ENCODE data around the gene REXO1.

Gene REXO1

DNA sequence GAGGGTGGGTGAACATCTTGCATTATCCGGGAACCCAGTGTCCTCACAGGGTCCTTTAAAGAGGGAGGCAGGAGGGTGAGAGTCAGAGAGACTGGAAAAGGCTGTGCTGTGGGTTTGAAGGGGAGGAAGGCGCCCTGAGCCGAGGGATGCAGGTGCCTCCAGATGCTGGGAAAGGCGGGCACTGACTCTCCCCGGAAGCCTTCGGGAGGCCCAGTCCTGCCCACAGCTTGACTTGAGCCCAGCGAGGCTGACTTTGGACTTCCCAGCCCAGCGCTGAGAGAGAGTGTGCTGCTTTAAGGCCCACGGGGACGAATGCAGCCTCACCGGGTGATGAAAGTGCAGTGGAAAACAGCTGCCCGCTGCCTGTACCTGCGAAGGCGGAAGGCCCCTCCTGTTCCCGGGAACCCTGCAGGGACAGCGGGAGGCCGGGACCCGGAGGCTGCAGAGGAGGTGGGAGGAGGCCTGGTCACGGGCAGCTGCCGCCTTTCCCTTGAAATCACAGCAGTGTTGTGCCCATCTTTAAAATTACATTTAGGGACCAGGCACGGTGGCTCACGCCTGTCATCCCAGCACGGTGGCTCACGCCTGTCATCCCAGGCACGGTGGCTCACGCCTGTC lies 16.1 kb downstream of the REXO1 start:
- DNase-seq (ENCODE audit: insufficient read length, low spot score) (no peak), FAIRE-seq (no peak)

GRCh38 chr19:1830978-1831377 lies 17.3 kb downstream of the REXO1 start:
- no peak for FAIRE-seq
- DNase-seq (ENCODE audit: insufficient read length, low spot score) = no peak

DNA sequence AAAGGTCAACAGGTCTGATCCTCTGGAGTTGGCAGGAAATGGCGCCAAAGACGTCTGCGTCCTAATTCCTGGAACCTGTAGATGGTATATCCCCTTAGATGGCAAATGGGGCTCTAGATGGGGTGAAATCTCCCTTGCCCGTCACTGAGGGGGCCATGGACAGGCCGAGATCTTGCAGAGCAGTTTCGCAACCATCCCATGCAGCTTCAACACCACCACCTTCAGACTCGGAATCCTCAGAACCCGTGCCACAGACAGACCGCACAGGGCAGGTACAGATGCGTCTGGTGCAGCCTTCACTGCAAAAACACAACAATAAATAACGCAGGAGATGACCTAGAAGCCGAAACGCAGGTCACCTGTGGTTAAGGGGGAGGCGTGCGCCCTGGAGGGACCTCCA lies 17.7 kb downstream of the REXO1 start:
- DNase-seq (ENCODE audit: insufficient read length, low spot score) = no peak
- FAIRE-seq = no peak

- FAIRE-seq (no peak), DNase-seq (ENCODE audit: insufficient read length, low spot score) (no peak)
These were observed 18.3 kb downstream of the REXO1 start for GRCh38 chr19:1829958-1830357.

DNA sequence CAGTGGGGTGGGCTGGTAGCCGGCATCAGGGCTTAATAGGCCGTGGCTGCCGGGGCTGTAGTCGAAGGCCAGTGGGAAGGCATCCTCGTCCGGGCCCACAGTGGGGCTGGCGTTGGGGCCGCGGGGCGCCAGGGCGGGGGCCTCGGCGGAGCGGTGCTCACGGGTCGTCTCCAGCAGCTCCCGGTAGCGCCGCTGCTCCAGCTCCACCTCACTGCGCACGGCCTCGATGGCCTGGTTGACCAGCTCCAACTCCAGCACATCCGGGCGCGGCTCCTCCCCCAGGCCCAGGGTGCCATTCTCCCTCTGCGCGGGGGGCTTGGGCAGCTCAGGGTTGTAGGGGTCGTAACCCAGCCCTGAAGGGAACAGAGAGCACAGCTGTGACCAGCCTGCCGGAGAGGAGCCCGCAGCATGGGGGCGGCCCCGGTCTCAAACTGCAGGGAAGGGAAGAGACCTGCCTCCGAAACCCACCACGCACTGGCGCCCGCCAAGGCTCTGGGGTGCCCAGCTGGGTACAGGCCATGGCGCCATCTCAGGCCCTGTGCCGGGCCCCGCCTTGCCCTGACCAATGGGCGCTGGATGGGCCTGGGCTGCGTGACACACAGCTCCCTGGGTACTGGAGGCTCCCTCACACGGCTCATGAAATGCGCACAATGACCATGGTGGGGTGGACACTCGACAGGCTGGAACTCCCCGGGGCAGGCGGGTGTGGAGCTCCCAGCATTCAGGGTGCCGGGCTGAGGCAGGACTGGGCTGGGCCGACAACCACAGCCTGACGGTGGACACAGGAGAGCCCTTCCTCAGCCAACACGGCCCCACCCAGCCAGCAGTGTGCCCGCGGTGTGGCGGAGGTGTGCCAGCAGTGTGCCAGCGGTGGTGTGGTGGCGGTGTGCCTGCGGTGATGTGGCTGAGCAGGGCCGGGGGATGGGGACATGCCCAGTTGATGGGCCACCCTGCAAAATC lies 19.7 kb downstream of the REXO1 start:
- DNase-seq (ENCODE audit: insufficient read length, low spot score) (no peak), FAIRE-seq (no peak)

DNA sequence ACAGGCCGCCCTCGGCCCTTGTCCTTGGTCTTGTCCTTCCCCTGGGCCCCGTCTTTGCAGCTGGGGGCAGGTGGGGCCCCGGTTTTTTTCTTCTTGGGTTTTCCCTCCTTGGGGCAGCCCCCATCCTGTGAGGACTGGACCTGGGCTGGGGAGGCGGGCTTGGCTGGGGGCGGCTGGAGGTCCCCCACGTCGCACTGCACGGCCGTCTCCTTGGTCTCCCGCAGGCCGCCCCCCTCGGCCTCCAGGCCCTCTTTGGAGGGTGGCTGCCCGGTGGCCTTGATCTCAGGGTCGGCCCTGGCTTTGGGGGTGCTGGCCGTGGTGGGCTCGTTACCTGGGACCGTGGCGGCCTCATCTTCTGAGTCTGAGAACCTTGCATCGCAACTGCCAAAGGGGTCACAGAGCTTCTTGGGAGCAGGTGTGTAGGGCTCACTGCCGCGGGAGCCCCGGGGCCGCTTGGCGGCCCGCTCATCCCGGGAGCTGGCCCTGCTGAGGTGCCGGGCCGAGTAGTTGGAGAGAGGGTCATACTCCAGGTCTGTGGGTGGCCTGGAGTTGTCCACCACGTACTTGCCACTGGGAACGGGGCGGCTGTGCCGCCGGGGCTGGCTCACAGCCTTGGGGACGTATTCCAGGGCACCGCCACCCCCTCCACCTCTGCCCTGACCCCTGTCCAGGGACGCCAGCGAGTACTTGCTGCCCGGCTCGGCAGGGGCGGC lies 20.6 kb downstream of the REXO1 start:
- DNase-seq (ENCODE audit: insufficient read length, low spot score) (no peak), FAIRE-seq (no peak)

GRCh38 chr19:1826557-1827521 lies 21.4 kb downstream of the REXO1 start:
- DNase-seq (ENCODE audit: insufficient read length, low spot score) = no peak

GRCh38 chr19:1825909-1826556 lies 22.2 kb downstream of the REXO1 start:
- FAIRE-seq (no peak), DNase-seq (ENCODE audit: insufficient read length, low spot score) (peak; percentile 82)

More at GRCh38 chr19:1826557-1827521, 21.4 kb downstream of the REXO1 start:
- no peak for FAIRE-seq

- FAIRE-seq (no peak), DNase-seq (ENCODE audit: insufficient read length, low spot score) (no peak)
These were observed 24.0 kb downstream of the REXO1 start for GRCh38 chr19:1824252-1824622.

- no peak for FAIRE-seq
- no peak for DNase-seq (ENCODE audit: insufficient read length, low spot score)
These were observed 24.6 kb downstream of the REXO1 start for GRCh38 chr19:1823539-1824251.

- FAIRE-seq = no peak
- no peak for DNase-seq (ENCODE audit: insufficient read length, low spot score)
These were observed 25.3 kb downstream of the REXO1 start for GRCh38 chr19:1823020-1823419.

DNA sequence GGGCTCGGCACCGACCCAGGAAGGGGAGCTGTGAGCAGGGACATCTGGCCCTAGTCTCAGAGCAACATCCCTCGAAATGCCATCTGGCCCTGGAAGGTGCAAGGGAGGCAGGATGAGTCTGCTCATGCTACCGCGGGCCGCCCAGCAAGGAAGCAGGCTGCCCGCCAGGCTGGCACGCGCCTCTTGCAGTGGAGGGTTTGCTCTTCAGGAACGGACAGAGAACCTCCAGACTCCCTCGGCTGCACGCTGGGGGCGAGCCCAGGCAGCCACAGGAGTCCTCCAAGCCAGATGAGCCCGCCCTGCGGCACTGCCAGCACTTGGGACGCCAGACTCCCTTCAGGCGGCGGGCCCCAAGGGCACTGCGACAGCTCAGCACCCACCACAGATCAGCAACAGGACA lies 26.1 kb downstream of the REXO1 start:
- no peak for FAIRE-seq
- DNase-seq (ENCODE audit: insufficient read length, low spot score) = no peak

DNA sequence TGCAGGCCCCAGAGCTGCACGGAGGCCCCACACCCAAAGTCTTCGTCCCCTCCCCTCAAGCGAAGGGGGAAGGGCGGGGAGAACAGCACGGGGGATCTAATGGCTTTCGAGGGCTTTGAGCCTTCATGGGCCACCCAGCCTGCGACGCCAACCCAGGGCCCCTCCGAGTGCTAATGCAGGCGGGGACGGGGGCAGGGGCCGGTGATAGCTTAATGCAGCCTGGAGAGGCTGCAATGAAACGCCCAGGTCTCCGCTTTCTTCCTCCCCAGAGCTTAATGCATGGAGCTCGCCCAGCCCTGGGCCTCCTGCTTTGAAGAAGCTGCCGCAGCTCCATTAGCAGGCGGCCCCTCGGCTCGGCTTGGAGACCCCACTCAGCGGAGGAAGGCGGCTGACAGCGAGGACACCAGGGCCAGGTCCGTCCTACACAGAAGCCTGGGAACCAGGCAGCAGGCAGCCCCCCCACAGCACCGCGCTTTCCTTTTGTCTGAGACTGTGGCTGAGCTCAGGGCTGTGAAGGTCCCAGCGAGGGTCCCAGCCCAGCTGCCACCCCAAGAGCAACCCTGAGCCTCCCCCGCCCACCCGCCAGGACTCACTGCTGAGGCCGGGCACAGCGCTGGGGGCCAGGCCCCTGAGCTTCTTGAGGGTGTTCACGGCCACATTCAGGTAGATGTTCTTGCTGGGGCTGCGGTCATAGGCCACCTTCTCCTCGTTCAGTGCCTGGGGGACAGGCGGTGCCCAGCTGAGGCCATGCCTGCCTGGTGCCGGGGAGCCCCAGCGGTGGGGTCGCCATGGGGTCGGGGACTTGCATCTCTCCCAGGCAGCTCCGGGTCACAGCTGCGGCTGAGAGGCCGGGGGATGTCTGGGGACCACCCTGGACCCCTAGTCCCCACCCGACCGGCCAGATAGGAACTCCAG lies 28.7 kb downstream of the REXO1 start:
- DNase-seq (ENCODE audit: insufficient read length, low spot score) (no peak), FAIRE-seq (no peak)

GRCh38 chr19:1818549-1819195 lies 29.6 kb downstream of the REXO1 start:
- no peak for DNase-seq (ENCODE audit: insufficient read length, low spot score)
- FAIRE-seq = no peak

- no peak for DNase-seq (ENCODE audit: insufficient read length, low spot score)
- no peak for FAIRE-seq
These were observed 30.6 kb downstream of the REXO1 start for GRCh38 chr19:1817553-1818179.

- DNase-seq (ENCODE audit: insufficient read length, low spot score) (no peak), FAIRE-seq (no peak)
These were observed 31.6 kb downstream of the REXO1 start for GRCh38 chr19:1816530-1817298.
